Stimulated activated CD4-positive, alpha-beta T cell treated with anti-CD3 and anti-CD28 coated beads, TNF-alpha, amount 100 ng/mL, for 24 hours (primary cell): ENCODE data around the gene CLCN6.

ENCODE experiments used
- DNase-seq, 3 experiments: peaks; one replicate each; pipeline ENCODE4 v3.0.0-alpha.2; 2020; ENCODE audit warnings: low read depth in 3 of 3

Gene CLCN6

DNA sequence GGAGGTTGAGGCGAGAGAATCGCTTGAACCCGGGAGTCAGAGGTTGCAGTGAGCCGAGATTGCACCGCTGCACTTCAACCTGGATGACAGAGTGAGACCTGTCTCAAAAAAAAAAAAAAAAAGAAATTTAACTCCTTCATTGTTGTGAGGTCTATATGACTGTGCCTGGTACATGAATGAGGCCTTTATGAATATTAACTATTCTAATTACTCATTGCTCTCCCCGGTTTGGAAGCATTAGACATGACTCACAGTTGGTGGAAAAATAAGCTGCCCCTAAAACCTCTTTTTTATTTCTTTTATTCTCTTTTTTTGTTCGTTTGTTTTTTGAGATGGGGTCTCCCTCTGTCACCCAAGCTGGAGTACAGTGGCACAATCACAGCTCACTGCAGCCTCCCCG lies 49.4 kb downstream of the CLCN6 start:
- no peak for DNase-seq

DNA sequence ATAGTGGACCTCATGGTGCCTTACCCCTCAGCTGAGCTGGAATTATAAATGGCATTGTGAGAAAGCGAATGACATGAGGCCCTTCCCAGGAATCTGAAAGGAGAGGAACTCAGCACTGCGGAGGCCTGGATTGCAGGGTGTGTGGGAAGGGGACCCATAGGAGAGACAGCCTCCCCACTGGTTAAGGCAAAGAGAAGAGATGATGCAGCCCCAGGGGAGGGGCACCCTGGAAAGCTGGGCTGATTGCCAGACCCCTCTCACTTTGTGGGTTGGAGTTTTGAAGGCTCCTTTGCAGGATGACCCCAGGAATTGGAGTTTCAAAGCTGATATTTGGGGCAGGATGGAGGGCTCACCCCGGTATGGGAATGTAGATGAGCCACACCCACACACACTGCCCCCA lies 50.7 kb downstream of the CLCN6 start:
- no peak for DNase-seq

DNA sequence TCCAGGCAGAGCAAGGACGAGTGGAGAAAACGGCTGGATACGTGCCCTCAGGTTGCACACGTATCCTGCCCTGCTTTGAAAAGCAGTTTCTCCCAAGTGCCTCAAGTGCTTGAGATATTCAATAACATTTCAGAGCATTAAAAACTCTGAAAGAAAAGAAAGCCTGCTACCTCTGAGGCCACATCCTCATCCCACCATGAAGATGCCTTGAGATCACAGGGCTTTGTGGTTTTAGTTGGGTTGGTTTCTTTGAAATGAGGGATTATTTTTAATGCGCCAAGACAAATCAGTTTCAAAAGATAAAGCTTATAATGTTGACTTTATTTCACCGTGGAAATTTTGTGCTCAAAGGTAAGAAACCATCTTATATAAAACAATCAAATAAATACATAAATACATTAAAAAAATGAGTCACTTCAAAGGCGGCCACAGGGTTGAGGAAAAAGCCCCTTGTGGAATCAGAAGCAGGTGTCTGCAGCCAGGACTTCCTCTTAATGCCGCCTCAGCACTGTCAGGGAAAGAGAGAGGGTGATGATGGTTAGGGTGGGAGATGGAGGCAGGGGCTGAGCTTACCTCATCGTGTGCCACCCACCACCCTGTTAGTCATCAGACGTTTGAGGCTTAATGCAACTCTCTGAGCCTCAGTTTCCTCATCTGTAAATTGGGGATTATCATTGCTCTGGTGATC lies 51.3 kb downstream of the CLCN6 start:
- no peak for DNase-seq

DNA sequence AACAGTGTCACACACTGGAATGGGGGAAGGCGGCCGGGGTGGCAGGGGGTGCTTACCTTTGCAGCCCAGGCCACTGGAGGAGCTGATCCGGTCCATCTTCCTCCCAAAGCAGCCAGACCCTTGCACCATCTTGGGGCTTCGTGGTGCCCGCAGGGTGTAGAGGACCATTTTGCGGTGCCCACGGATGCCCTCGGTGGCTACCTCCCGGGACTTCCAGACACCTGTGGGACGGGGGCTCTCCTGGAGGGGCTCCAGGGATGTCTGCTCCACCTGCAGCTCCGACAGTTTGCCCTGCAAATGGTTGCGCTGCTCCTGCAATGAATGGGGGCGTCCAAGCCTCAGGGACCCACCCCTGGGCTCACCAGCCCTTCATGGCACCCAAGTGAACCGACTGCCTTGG lies 52.2 kb downstream of the CLCN6 start:
- DNase-seq, result no peak

DNA sequence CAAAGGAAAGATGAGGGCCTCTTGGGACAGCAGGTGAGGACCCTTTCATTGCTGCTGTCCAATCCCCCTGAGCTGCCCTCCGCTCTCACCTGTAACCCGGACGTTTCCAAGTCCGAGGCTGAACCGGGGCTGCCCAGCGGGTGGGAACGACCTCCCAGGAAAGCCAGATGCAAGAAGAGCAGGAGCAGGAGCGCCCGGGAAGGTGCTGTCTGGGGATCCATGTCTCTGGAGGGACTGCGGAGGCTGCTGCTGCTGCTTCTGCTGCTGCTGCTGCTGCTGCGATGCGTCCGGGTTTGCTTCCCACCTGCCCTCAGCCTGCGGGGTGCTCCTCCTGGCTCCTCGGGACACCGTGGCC lies 52.6 kb downstream of the CLCN6 start, which contains the start of gene NPPB:
Gene NPPB, minus strand, starts transcription at position 333 of the 355 bp plus-strand sequence. Its CDS starts 112 bp downstream, at position 221.
- DNase-seq, result no peak

DNA sequence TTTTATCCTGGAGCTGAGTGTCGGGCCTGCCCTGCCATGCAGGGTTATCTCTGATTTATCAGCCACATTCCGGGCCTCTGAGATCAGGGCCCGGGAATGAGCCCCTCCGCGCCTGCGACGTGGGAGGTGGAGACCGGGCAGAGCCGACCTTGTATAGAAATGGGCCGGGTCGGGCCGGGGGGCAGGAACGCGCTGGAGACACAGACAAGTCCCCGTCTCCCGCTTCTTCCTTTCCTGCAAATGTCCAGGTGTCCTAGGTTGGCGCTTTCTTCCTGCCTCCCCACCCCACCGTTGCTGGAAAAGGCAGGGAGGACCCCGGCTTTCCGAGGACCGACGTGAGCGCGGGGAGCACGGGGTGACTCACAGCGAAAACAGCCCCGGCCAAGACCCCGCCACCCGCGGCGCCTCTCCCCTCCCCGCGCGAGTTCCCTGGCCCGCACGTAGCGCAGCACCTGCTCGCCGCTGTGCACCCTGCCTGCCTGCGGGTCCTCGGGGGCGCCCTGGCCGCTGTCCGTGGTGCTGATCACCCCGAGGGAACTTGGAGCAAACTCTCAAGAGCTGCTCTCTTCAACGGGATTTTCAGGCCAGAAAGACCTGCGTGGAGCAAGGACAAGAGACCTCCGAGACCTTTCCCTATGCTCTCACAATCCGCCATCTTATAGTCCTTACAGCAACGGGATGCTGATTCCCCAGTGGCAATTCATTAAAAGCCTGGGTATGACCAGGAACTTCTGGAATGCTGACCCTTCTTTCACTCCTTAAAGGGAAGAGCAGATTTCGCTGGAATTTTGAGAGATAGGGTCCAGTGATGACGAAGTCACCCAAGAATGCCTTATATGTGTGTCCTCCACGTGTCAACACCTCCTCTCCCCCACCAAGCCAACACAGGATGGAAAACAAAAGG lies 53.2 kb downstream of the CLCN6 start:
- peak; percentile 8 to 57 (median 17) for DNase-seq

DNA sequence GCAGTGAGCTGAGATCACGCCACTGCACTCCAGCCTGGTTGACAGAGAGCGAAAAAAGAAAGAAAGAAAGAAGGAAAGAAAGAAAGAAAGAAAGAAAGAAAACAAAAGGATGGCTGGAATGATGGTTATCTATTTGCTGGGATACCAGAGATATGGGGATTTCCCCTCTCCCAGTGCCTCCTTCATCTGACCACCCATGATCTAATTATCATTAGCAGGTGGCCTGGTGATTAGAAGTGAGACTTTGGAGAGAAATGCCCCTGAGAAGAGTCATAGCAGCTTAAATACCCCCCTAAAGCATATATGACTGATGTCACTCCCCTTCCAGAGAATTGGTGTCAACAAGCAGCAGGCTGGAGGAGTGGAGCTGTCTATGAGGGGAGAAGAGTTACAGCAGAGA lies 54.1 kb downstream of the CLCN6 start:
- no peak for DNase-seq

DNA sequence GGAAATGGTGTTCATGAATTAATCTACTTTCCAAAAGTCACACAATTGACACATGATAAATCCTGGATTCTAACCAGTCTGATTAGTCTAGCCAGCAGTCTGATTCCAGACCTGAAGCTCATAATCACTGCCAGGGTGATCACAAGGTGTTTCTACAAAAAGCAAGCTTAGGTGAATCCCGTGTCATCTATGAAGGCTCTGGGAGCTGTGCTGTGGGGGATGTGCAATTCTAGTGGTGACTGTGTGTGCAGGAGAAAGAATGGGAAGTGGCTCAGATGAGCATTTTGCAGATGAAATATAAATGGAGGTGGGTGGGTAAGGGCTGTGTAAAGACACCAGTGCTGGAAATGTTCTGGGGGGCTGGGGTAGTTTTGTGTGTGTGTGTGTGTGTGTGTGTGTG lies 54.6 kb downstream of the CLCN6 start:
- no peak for DNase-seq

DNA sequence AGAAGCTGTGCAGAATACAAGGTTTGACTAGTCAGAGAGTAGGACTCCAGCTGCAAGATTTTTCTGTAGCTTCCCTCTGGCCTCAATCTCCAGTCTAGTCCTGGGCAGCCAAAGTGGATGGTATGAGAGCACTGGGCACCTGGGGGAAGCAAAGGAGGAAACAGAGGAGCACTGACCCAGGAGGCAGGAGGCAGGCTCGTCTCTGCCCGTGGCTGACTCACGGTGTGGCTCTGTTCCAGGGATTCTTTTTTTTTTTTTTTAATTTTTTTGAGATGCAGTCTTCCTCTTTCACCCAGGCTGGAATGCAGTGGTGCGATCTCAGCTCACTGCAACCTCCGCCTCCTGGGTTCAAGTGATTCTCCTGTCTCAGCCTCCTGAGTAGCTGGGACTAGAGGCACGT lies 56.9 kb downstream of the CLCN6 start:
- no peak for DNase-seq

DNA sequence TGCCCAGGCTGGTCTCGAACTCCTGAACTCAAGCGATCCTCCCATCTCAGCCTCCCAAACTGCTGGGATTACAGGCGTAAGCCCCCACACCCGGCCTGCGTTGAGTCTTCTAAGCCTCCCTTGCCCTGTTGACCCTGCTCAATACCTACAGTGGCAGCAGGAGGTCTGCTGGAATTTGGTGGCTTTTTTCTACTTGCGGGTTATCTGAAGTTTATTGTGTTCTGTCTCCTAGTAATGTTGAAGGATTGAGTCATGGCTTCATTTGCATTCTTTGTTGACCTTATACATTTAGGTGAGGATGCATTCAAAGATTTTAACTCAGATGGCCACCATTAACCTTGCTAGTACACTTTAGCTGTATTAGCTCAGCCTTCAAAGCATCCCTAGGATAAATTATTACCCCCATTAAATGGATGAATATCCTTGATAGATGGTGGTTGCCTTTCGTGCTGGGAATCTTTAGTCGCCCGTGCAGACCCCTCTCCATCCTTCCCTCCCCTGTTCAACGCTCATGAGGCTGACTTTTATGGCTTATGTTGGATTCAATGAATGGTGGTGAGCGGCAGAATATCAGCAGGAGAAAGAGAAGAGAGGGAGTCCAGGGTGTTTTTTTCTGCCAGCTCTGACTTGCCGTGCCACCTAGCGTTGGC lies 62.5 kb downstream of the CLCN6 start:
- no peak for DNase-seq

DNA sequence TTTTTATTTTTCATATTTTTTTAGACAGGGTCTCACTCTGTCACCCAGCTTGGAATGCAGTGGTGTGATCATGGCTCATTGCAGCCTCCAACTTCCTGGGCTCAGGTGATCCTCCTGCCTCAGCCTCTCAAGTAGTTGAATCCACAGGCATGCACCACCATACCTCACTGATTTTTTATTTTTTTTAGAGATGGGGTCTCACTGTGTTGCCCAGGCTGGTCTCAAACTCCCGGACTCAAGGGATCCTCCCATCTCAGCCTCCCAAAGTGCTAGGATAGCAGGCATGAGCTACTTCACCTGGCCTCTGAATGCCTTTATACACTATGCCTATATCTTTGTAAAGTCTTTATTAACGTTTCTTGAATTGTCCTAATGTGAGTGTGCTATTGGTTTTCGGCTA lies 63.1 kb downstream of the CLCN6 start:
- no peak for DNase-seq

DNA sequence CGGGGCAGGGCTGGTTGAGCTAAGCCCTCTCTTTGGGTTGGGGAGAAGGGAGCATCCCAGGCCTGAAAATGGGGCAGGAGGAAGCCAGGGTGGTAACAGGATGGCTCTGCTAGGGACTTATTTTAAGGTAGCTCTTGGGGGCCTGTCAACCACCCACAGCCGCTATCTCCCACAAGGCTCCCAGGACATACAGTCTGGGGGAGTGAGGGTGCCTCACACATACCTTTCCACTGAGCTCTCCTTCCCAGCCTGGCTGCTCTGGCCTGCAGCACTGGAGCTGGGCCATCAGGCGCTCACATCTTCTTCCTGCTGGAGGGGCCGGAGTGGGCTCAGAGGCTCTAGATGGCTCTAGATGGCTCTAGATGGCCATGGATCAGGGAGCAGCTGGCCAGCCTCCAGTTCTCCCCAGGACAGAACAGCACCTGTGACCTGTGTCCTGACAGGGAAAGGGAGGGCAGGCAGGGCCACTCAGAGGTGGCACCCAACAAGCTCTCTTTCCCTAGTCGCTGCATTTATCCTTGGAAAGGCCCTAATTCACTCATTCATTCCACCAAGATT lies 63.7 kb downstream of the CLCN6 start:
- DNase-seq, result no peak

DNA sequence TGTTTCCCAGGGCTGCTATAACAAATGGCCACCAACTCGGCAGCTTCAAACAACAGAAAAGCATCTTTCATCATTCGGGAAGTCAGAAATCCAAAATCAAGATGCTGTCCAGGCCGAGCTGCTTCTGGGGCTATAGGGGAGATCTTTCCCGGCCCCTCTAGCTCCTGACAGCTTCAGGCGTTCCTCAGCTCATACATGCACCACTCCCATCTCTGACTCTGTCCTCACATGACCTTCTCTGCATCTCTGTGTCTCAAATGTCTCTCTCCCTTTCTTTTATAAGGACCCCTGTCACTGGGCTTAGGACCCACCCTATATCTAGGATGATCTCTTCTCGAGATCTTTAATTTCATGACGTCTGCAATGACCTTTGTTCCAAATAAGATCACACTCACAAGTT lies 66.6 kb downstream of the CLCN6 start:
- DNase-seq, result no peak

DNA sequence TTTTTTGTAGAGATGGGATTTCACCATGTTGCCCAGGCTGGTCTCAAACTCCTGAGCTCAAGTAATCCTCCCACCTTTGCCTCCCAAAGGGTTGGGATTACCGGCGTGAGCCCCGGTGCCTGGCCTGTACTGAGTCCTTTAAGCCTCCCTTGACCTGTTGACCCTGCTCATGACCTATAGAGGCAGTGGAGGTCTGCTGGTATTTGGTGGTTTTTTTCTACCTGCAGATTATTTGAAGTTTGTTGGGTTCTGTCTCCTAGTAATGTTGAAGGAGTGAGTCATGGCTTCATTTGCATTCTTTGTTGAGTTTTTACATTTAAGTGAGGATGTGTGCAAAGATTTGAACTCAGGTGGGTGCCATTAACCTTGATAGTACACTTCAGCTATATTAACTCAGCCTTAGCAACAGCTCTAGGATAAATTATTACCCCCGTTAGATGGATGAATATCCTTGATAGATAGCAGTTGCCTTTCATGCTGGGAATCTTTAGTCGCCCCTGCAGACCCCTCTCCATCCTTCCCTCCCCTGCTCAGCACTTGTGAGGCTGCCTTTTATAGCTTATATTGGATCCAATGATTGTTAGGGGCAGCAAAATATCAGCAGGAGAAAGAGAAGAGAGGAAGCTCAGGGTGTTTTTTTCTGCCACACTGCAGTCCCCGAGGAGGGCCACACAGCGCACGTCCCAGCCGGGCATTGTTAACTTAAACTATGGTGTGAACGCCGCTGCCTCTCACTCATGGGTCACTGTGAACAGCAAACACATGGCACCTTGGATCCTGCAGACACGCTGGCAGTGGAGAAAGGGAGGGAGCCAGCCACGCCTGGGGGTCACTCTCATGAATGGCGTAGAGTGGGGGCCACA lies 67.6 kb downstream of the CLCN6 start:
- DNase-seq, result no peak

DNA sequence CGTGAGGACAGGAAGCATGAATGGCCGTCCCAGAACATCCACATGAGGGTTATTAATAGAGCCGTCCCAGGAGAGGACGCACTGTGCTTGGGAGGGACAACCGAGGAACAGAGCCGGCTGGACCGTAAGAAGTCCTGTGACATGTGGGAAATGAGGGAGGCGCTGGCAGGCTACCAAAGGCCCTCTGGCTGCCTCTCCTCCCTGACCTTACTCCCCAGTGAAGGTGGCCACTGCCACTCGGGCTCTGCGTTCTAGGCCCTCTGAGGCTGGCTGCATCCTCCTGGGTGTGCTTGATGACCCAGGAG lies 68.2 kb downstream of the CLCN6 start:
- DNase-seq, result no peak

DNA sequence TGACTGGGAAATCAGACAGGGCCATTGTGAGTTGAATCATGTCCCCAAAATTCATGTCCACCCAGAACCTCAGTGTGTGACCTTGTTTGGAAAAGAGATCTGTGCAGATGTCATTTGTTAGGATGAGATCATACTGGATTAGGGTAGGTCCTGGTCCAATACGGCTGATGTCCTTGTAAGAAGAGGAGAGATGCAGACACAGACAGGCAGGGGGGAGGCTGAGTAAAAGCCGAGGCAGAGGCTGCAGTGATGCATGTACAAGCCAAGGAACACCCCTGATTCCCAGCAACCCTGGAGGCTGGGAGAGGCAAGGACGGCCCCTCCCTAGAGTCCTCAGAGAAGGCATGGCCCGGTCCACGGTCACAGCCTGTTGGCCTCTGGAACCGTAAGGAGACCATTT lies 68.6 kb downstream of the CLCN6 start:
- no peak for DNase-seq

DNA sequence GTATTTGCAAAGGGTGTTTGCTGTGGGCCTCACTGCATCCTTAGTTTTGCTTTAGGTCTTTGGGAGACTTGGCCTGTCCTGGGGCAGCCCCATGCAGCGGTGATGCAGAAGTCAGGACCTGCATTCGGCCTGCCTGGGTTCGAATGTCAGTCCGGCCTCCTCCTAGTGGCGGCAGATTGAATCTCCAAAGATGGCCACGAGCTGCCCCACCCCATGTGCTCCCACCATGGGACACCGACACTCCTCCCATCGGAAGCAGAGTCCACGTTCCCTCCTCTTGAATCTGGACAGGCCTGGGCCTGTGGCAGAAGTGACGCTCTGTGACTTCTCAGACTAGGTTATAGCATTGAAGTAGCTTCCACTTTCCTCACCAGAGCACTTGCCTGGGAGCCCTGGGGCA lies 69.1 kb downstream of the CLCN6 start:
- no peak for DNase-seq

DNA sequence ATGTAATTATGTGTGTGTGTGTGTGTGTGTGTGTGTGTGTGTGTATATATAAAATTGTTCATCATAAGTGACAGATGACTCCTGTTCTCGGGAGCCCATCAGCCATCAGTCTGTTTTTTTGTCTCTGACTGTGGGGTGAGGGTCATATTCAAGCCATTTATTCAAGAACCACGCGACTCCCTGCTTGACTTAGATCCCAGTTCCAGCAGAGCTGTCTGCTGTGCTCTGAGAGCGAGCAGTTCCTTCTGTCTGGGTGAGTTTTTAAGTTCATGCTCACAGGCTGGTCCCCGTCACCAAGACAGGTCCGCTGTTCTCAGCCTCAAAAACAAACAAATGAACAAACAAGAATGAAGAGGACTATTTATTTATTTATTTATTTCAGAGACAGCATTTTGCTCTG lies 71.1 kb downstream of the CLCN6 start:
- no peak for DNase-seq

DNA sequence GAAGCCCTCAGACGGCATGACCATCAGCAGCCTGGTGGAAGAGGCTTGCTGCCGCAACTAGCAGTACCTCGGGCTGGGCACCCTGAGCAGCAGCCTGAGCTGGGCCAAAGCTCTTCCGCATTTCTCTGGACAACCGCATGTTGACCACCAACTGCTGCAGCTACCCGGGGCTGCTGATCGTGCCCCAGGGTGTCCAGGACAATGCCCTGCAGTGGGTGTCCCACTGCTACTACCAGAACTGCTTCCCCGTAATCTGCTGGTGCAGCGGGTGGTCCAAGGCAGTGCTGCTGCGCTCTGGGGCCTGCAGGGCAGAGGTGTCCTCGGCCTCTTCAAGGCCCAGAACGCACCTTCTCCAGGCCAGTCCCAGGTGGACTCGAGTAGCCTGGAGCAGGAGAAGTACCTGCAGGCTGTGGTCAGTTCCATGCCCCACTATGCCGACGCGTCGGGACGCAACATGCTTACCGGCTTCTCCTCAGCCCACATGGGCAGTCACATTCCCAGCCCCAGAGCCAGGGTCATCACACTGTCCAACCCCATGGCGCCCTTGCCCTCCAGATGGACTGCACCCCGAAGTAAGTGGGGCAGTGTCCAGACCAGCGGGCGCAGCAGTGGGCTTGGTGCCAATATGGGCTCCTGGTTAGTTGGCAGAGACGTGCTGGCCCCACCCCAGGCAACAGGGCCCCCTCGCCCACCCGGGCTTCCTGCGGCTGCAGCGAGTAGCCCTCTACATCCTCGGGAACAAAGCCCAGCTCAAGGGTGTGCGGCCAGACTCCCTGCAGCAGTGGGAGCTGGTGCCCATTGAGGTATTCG lies 72.3 kb downstream of the CLCN6 start:
- DNase-seq, result no peak

DNA sequence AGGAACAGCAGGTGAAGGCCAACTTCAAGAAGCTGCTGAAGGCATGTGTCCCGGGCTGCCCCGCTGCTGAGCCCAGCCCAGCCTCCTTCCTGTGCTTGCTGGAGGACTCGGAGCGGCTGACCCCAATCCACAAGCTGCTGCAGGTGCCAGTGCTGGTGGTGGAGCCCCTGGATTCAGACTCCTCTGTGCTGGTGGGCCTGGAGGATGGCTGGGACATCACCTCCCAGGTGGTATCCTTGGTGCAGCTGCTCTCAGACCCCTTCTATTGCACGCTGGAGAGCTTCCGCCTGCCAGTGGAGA lies 72.8 kb downstream of the CLCN6 start:
- no peak for DNase-seq
